Tibial artery (tissue), 4 donors: ENCODE results near the gene ADCY1.

Experiments used
- DNase-seq, 2 donors: peaks; one replicate each; pipeline ENCODE4 v3.0.0-alpha.2; 2019
- H3K27ac ChIP-seq, 2 donors: fragments of 200-600 bp; sonication (generic) in 1 of 2; 1 replicate in 1 of 2; 2 replicates in 1 of 2; pipeline ENCODE4 v1.5.1; 2018 to 2019; ENCODE audit warnings: mild to moderate bottlenecking in 1 of 2
- H3K27me3 ChIP-seq, 2 donors: fragments of 200-600 bp; sonication (generic) in 1 of 2; one replicate each; pipeline versions ENCODE4 v1.5.1 to v1.6.0; 2016 to 2019
- H3K36me3 ChIP-seq, 3 donors: fragments of 200-600 bp; sonication (generic) in 2 of 3; one replicate each; pipeline ENCODE4 v1.5.1; 2016 to 2019; ENCODE audit warnings: mild to moderate bottlenecking in 2 of 3
- H3K4me1 ChIP-seq, 4 donors: fragments of 200-600 bp; sonication (generic) in 2 of 4; 1 replicate in 3 of 4; 2 replicates in 1 of 4; pipeline ENCODE4 v1.5.1; 2016 to 2019
- H3K4me3 ChIP-seq, 2 donors: fragments of 200-600 bp; sonication (generic) in 1 of 2; 1 replicate in 1 of 2; 2 replicates in 1 of 2; pipeline ENCODE4 v1.5.1; 2018 to 2019; ENCODE audit warnings: mild to moderate bottlenecking in 2 of 2
- H3K9me3 ChIP-seq, 3 donors: fragments of 200-600 bp; sonication (generic) in 1 of 3; one replicate each; pipeline ENCODE4 v1.5.1; 2016 to 2019
- intact Hi-C: fragments of 100-400 bp; cut with DNase I; formaldehyde crosslinking; loops from one replicate; pipeline ENCODE4 v1.15.0; 2023; ENCODE audit warnings: low total_unique reads
- TF ChIP-seq, protein P1 (sequence below), 2 experiments: fragments of 200-600 bp in 1 of 2; fragments of 450-650 bp in 1 of 2; IDR thresholded peaks; one replicate each; pipeline ENCODE4 v1.5.1; 2017 to 2019; ENCODE audit warnings: antibody characterized with exemption in 2 of 2, mild to moderate bottlenecking in 1 of 2, moderate library complexity in 1 of 2

The ADCY1 gene

DNA sequence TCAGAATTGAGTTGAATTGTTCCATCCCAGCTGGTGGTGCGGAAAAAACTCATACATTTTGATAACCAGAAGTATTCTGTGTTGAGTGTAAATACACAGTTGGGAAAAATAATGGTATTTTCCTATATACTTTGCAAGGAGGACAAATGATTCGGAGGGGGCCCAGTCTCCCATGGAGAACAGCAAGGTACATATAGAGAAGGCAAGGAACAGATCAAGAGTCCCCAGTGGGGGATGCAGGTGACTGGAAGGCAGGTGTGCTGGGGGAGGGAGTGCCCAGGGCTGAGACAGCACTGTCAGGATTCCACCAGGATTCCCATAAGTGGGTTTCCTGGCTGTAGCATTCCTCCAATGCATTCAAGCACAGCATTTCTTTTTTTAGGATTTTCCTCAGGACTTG lies 10.8 kb upstream of the ADCY1 start:
- TF ChIP-seq, protein P1, sequence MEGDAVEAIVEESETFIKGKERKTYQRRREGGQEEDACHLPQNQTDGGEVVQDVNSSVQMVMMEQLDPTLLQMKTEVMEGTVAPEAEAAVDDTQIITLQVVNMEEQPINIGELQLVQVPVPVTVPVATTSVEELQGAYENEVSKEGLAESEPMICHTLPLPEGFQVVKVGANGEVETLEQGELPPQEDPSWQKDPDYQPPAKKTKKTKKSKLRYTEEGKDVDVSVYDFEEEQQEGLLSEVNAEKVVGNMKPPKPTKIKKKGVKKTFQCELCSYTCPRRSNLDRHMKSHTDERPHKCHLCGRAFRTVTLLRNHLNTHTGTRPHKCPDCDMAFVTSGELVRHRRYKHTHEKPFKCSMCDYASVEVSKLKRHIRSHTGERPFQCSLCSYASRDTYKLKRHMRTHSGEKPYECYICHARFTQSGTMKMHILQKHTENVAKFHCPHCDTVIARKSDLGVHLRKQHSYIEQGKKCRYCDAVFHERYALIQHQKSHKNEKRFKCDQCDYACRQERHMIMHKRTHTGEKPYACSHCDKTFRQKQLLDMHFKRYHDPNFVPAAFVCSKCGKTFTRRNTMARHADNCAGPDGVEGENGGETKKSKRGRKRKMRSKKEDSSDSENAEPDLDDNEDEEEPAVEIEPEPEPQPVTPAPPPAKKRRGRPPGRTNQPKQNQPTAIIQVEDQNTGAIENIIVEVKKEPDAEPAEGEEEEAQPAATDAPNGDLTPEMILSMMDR (IDR thresholded peaks at IDR 0.05): no peak
- no peak overlapping the region for H3K27ac ChIP-seq

DNA sequence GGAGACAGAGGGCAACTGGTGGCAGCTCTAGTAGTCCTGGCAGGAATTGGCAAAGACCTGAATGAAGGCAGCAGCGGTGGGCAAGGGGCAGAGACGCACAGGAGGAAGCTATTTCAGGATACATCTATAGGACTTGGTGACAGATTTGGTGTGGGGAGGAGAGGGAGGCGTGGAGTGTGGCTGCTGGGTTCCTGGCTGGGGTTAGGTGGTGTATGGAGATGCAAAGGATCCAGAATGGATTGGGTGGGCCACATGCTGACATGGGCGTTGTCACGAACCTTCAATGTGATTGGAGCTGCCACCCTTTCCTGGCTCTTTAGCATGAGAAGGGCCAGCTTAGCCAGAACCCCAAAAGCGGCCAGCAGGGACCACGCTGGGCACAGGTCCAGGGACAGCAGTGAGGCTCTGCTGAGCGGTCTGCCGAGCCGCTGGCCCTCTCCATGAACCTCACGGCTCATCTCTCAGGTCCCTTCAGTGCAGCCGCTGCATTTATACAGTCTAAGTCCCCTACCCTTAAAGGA lies 10.2 kb upstream of the ADCY1 start:
- Histone ChIP-seq H3K36me3 (no peaks in the 10 kb centered on the region), H3K27ac (no peak overlapping the region), H3K27me3 (no peaks in the 10 kb centered on the region), H3K4me1 (peaks cover 0 to 20% (median 15%) of the 10 kb centered on the region in 4 donors), H3K4me3 (peak overlapping the region in 1 of 2 donors; percentile 28), H3K9me3 (peaks cover 0 to 12% (median 3%) of the 10 kb centered on the region in 3 donors)
- TF ChIP-seq, protein P1 (IDR thresholded peaks at IDR 0.05): no peak
- DNase-seq: no peak
- intact Hi-C loops: no loop called here

More for the DNA sequence above, 10.8 kb upstream of the ADCY1 start:
- no peak overlapping the region for H3K4me3 ChIP-seq
- peaks cover 0 to 12% (median 3%) of the 10 kb centered on the region in 3 donors for H3K9me3 ChIP-seq
- no peak for DNase-seq
- peaks cover 0 to 20% (median 15%) of the 10 kb centered on the region in 4 donors for H3K4me1 ChIP-seq
- no peaks in the 10 kb centered on the region for H3K36me3 ChIP-seq
- intact Hi-C loops: no loop called here
- no peaks in the 10 kb centered on the region for H3K27me3 ChIP-seq

DNA sequence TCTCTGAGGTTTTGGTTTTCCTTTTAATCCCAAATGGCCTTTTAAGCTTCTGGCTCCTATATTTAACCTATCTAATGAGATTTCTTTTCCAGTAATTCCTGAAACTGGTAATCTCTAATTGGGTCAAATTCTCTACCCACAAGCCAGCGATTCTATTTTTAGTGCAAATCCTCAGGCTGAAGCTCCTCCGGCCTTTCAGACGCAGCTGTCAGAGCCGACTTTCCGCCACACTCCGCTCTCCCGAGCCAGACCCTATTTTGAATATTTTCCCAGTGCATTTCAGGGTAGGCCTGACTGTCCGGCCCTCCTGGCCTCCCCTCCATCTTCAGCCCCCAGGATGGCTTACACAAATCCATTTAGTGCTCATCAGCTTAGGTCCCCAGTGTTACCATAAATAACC lies 9.7 kb upstream of the ADCY1 start:
- no peaks in the 10 kb centered on the region for H3K27me3 ChIP-seq
- H3K36me3 ChIP-seq: no peaks in the 10 kb centered on the region
- TF ChIP-seq, protein P1 (IDR thresholded peaks at IDR 0.05): no peak
- intact Hi-C loops: no loop called here
- H3K4me1 ChIP-seq: peaks cover 0 to 20% (median 15%) of the 10 kb centered on the region in 4 donors
- peaks cover 0 to 10% (median 2%) of the 10 kb centered on the region in 3 donors for H3K9me3 ChIP-seq
- peak overlapping the region in 1 of 2 donors; percentile 28 for H3K4me3 ChIP-seq
- no peak for DNase-seq
- no peak overlapping the region for H3K27ac ChIP-seq

DNA sequence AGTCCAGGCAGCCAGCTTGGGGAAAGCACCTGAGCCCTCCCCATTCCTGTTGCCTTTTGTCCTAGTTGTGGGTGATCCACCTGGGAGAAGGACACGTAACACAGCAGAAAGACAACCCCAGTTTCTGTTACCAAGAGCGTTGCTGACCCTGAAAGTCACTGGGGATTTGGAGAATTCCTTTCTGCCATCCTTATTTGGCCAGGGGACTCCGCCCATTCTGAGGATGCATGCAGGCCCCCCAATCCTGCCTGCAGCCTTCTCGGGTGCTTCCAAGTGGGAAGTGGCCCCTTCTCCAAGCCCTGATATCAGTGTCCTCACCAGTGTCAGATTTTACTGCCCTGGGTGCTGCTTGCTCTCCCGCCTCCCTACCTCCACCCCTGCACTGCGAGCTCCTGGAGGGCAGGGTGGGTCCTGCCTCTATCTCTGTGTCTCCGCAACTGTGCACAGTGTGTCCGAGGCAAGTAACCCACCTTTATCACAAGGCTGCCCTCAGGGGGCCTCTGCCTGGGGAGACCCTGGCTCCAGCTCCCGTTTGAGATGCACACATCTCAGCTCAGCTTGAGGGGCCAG lies 9.2 kb upstream of the ADCY1 start:
- peaks cover 0 to 20% (median 15%) of the 10 kb centered on the region in 4 donors for H3K4me1 ChIP-seq
- peak overlapping the region in 1 of 2 donors; percentile 28 for H3K4me3 ChIP-seq
- no peaks in the 10 kb centered on the region for H3K36me3 ChIP-seq
- H3K27me3 ChIP-seq: no peaks in the 10 kb centered on the region
- no peak overlapping the region for H3K27ac ChIP-seq
- DNase-seq: no peak
- H3K9me3 ChIP-seq: peaks cover 0 to 5% (median 0%) of the 10 kb centered on the region in 3 donors
- TF ChIP-seq, protein P1 (IDR thresholded peaks at IDR 0.05): no peak
- intact Hi-C loops: no loop called here

DNA sequence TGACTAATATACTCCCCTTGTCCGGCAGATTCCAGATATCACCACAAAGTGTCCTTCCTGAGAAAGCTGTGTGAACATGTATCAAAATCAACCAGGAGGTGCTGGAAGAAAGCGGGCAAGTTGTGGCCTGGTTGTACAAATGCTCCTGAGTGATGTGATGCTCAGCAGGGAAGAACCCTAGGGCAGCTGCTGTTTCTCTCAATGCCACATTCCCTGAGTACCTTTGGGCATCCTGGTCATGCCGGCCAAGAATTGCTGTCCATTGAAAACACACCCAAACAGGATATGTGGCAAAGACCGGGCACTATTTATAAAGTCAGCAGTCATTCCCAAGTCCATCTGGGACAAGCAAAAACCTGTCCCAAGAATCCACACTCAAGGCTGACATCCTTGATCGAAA lies 7.8 kb upstream of the ADCY1 start:
- DNase-seq: no peak
- intact Hi-C loops: no loop called here
- TF ChIP-seq, protein P1 (IDR thresholded peaks at IDR 0.05): no peak
- Histone ChIP-seq H3K27me3 (no peaks in the 10 kb centered on the region), H3K4me3 (no peak overlapping the region), H3K27ac (no peak overlapping the region), H3K4me1 (peaks cover 0 to 20% (median 15%) of the 10 kb centered on the region in 4 donors), H3K36me3 (no peaks in the 10 kb centered on the region), H3K9me3 (no peaks in the 10 kb centered on the region)
